ENCODE results near the gene PER3. TPM values are rescaled to one million over a fixed set of nuclear protein-coding genes. Genes with fewer than 3 reads are reported as not detected.

PER3 gene
- total and polyA plus RNA-seq, 9 of the 15 experiments (the other 6 are each of a cell fraction or from before 2014, with no cell fraction given) = 11.9 to 22.5 (median 14.6) TPM

GRCh38 chr1:7856345-7856744 lies 72.3 kb downstream of the PER3 start (continued):
- TF ChIP-seq, protein P1, sequence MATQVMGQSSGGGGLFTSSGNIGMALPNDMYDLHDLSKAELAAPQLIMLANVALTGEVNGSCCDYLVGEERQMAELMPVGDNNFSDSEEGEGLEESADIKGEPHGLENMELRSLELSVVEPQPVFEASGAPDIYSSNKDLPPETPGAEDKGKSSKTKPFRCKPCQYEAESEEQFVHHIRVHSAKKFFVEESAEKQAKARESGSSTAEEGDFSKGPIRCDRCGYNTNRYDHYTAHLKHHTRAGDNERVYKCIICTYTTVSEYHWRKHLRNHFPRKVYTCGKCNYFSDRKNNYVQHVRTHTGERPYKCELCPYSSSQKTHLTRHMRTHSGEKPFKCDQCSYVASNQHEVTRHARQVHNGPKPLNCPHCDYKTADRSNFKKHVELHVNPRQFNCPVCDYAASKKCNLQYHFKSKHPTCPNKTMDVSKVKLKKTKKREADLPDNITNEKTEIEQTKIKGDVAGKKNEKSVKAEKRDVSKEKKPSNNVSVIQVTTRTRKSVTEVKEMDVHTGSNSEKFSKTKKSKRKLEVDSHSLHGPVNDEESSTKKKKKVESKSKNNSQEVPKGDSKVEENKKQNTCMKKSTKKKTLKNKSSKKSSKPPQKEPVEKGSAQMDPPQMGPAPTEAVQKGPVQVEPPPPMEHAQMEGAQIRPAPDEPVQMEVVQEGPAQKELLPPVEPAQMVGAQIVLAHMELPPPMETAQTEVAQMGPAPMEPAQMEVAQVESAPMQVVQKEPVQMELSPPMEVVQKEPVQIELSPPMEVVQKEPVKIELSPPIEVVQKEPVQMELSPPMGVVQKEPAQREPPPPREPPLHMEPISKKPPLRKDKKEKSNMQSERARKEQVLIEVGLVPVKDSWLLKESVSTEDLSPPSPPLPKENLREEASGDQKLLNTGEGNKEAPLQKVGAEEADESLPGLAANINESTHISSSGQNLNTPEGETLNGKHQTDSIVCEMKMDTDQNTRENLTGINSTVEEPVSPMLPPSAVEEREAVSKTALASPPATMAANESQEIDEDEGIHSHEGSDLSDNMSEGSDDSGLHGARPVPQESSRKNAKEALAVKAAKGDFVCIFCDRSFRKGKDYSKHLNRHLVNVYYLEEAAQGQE (IDR thresholded peaks at IDR 0.05; ENCODE audit: borderline replicate concordance) = peak; percentile 25; the same call in 1 of the 2 replicates
- TF ChIP-seq, protein P1 (CRISPR knock-in tag; IDR thresholded peaks at IDR 0.05; ENCODE audit: low read depth) = no peak
- TF ChIP-seq, protein P2, sequence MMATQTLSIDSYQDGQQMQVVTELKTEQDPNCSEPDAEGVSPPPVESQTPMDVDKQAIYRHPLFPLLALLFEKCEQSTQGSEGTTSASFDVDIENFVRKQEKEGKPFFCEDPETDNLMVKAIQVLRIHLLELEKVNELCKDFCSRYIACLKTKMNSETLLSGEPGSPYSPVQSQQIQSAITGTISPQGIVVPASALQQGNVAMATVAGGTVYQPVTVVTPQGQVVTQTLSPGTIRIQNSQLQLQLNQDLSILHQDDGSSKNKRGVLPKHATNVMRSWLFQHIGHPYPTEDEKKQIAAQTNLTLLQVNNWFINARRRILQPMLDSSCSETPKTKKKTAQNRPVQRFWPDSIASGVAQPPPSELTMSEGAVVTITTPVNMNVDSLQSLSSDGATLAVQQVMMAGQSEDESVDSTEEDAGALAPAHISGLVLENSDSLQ (IDR thresholded peaks at IDR 0.05) = no peak
- TF ChIP-seq SNIP1 (IDR thresholded peaks at IDR 0.05; ENCODE audit: low read depth) (no peak), L3MBTL2 (IDR thresholded peaks at IDR 0.05) (0 out of 2 replicates have a peak, but pooled peaks have one; percentile 17), SMARCA5 (IDR thresholded peaks at IDR 0.05) (no peak), ZNF24 (IDR thresholded peaks at IDR 0.05) (no peak)
- TF ChIP-seq, protein P3, sequence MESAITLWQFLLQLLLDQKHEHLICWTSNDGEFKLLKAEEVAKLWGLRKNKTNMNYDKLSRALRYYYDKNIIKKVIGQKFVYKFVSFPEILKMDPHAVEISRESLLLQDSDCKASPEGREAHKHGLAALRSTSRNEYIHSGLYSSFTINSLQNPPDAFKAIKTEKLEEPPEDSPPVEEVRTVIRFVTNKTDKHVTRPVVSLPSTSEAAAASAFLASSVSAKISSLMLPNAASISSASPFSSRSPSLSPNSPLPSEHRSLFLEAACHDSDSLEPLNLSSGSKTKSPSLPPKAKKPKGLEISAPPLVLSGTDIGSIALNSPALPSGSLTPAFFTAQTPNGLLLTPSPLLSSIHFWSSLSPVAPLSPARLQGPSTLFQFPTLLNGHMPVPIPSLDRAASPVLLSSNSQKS (CRISPR knock-in tag; IDR thresholded peaks at IDR 0.05) = no peak

Measured in K562 (cell line).